Type B pancreatic cell (in vitro differentiated cells): ENCODE measurements around the gene PAQR4. TPM values are rescaled to one million over a fixed set of nuclear protein-coding genes. Genes with fewer than 3 reads are reported as not detected.
"Not testable (repeated sequence)": the region's sequence is repeated elsewhere in the genome, so short reads cannot be mapped to it uniquely, and the experiment has no call there.

ENCODE experiments used
- DNase-seq: peaks from one replicate; pipeline ENCODE4 v3.0.0; 2021; ENCODE audit warnings: mixed read lengths; ENCODE audit not compliant: unreplicated experiment; ENCODE audit errors: extremely low spot score
- H3K27ac Mint-ChIP-seq: 2 replicates; pipeline ENCODE4 v1.8.0; 2021; ENCODE audit warnings: mild to moderate bottlenecking, mixed read lengths
- H3K27me3 Mint-ChIP-seq: 2 replicates; pipeline ENCODE4 v1.8.0; 2021; ENCODE audit warnings: mixed read lengths
- H3K36me3 Mint-ChIP-seq: 2 replicates; pipeline ENCODE4 v1.8.0; 2021; ENCODE audit warnings: mixed read lengths
- H3K4me1 Mint-ChIP-seq: one replicate; pipeline ENCODE4 v1.8.0; 2021; ENCODE audit warnings: mixed read lengths; ENCODE audit not compliant: unreplicated experiment
- H3K4me3 Mint-ChIP-seq: 2 replicates; pipeline ENCODE4 v1.8.0; 2021; ENCODE audit warnings: mild to moderate bottlenecking, mixed read lengths
- H3K9me3 Mint-ChIP-seq: 2 replicates; pipeline ENCODE4 v1.8.0; 2021; ENCODE audit warnings: mixed read lengths
- CTCF ChIP-seq: fragments of 200-600 bp; sonication (generic); conservative IDR thresholded peaks from 2 replicates; pipeline ENCODE4 v1.5.0; 2021; ENCODE audit warnings: antibody characterized with exemption, mild to moderate bottlenecking
- total RNA-seq: library from RNA; stranded (reverse); gene quantifications from 2 replicates; pipeline ENCODE4 v1.2.1, GENCODE V29; 2021; ENCODE audit warnings: low replicate concordance

The PAQR4 gene
- total RNA-seq, 1 donor from 2014 or later = 23.8 TPM

GRCh38 chr16:2937170-2937569 lies 32.0 kb upstream of the PAQR4 start:
- no peak for TF ChIP-seq CTCF
- DNase-seq = no peak
- Mint-ChIP-seq H3K27me3 (no peaks in the 10 kb centered on the region), H3K36me3 (peaks cover 4% of the 10 kb centered on the region), H3K4me3 (no peak overlapping the region), H3K27ac (no peak overlapping the region), H3K4me1 (peaks cover 3% of the 10 kb centered on the region), H3K9me3 (no peaks in the 10 kb centered on the region)

- no peak for DNase-seq
- Mint-ChIP-seq H3K4me1 (peaks cover 3% of the 10 kb centered on the region), H3K27ac (no peak overlapping the region), H3K4me3 (no peak overlapping the region), H3K36me3 (peaks cover 6% of the 10 kb centered on the region), H3K27me3 (no peaks in the 10 kb centered on the region), H3K9me3 (no peaks in the 10 kb centered on the region)
- TF ChIP-seq CTCF = no peak
Measured at GRCh38 chr16:2938206-2938605, 30.9 kb upstream of the PAQR4 start.

- Mint-ChIP-seq H3K27me3 (no peaks in the 10 kb centered on the region), H3K9me3 (no peaks in the 10 kb centered on the region), H3K4me3 (no peak overlapping the region), H3K27ac (peak overlapping the region; percentile 18), H3K36me3 (peaks cover 9% of the 10 kb centered on the region), H3K4me1 (peaks cover 3% of the 10 kb centered on the region)
- no peak for DNase-seq
- TF ChIP-seq CTCF = no peak
Measured at GRCh38 chr16:2939968-2940367, 29.2 kb upstream of the PAQR4 start.

- H3K4me1 Mint-ChIP-seq = peaks cover 3% of the 10 kb centered on the region
- no peak for DNase-seq
- H3K9me3 Mint-ChIP-seq = no peaks in the 10 kb centered on the region
- no peak overlapping the region for H3K27ac Mint-ChIP-seq
- no peaks in the 10 kb centered on the region for H3K27me3 Mint-ChIP-seq
- no peak for TF ChIP-seq CTCF
- peaks cover 14% of the 10 kb centered on the region for H3K36me3 Mint-ChIP-seq
- no peak overlapping the region for H3K4me3 Mint-ChIP-seq
Measured at GRCh38 chr16:2942045-2942444, 27.1 kb upstream of the PAQR4 start.

- not testable (repeated sequence) for H3K9me3 Mint-ChIP-seq, H3K27me3 Mint-ChIP-seq, DNase-seq, H3K4me3 Mint-ChIP-seq, H3K27ac Mint-ChIP-seq, H3K4me1 Mint-ChIP-seq
- H3K36me3 Mint-ChIP-seq = peaks cover 16% of the 10 kb centered on the region
Measured at GRCh38 chr16:2943716-2944115, 25.4 kb upstream of the PAQR4 start.

- Mint-ChIP-seq H3K9me3 (no peaks in the 10 kb centered on the region), H3K27me3 (no peaks in the 10 kb centered on the region), H3K36me3 (peaks cover 12% of the 10 kb centered on the region), H3K4me3 (no peak overlapping the region), H3K27ac (no peak overlapping the region), H3K4me1 (no peaks in the 10 kb centered on the region)
- TF ChIP-seq CTCF = no peak
- no peak for DNase-seq
Measured at GRCh38 chr16:2946649-2947048, 22.5 kb upstream of the PAQR4 start.
